Hepatocyte (in vitro differentiated cells): ENCODE results near the gene CCR3. TPM values are rescaled to one million over a fixed set of nuclear protein-coding genes. Genes with fewer than 3 reads are reported as not detected.

Experiments
- DNase-seq: peaks from one replicate; pipeline ENCODE4 v3.0.0-alpha.2; 2016; ENCODE audit warnings: low spot score
- H2AFZ ChIP-seq: fragments of 200-600 bp; sonication (generic); 2 replicates; pipeline ENCODE4 v1.6.0; 2016; ENCODE audit warnings: antibody characterized with exemption, mild to moderate bottlenecking
- H3K27ac ChIP-seq: fragments of 200-600 bp; sonication (generic); 2 replicates; pipeline ENCODE4 v1.5.1; 2016; ENCODE audit warnings: mild to moderate bottlenecking
- H3K27me3 ChIP-seq: fragments of 200-600 bp; sonication (generic); 2 replicates; pipeline ENCODE4 v1.6.1; 2016
- H3K36me3 ChIP-seq: fragments of 200-600 bp; sonication (generic); replicated peaks from 2 replicates; pipeline ENCODE4 v1.5.1; 2016; ENCODE audit warnings: low read depth; ENCODE audit not compliant: insufficient read depth
- H3K4me1 ChIP-seq: fragments of 200-600 bp; sonication (generic); 2 replicates; pipeline ENCODE4 v1.5.1; 2016; ENCODE audit warnings: mild to moderate bottlenecking, moderate library complexity; ENCODE audit not compliant: insufficient read depth
- H3K4me2 ChIP-seq: fragments of 200-600 bp; sonication (generic); 2 replicates; pipeline ENCODE4 v1.6.0; 2016
- H3K4me3 ChIP-seq: fragments of 200-600 bp; sonication (generic); 2 replicates; pipeline ENCODE4 v1.5.1; 2016; ENCODE audit warnings: mild to moderate bottlenecking
- H3K79me2 ChIP-seq: fragments of 200-600 bp; sonication (generic); 2 replicates; pipeline ENCODE4 v1.6.0; 2017; ENCODE audit warnings: mild to moderate bottlenecking
- H3K9me2 ChIP-seq: fragments of 200-600 bp; sonication (generic); replicated peaks from 2 replicates; pipeline ENCODE4 v1.6.0; 2017; ENCODE audit warnings: mild to moderate bottlenecking; ENCODE audit not compliant: insufficient read depth
- H3K9me3 ChIP-seq: fragments of 200-600 bp; sonication (generic); 2 replicates; pipeline ENCODE4 v1.5.1; 2016; ENCODE audit warnings: low read depth, mild to moderate bottlenecking
- H4K20me1 ChIP-seq: fragments of 200-600 bp; sonication (generic); 2 replicates; pipeline ENCODE4 v1.6.0; 2016; ENCODE audit warnings: mild to moderate bottlenecking; ENCODE audit not compliant: insufficient read depth, poor library complexity, severe bottlenecking
- CTCF ChIP-seq: fragments of 200-600 bp; sonication (generic); IDR thresholded peaks from 2 replicates; pipeline ENCODE4 v1.5.1; 2016; ENCODE audit warnings: antibody characterized with exemption, mild to moderate bottlenecking; ENCODE audit not compliant: poor library complexity
- EZH2 ChIP-seq: fragments of 200-600 bp; sonication (generic); IDR thresholded peaks from 2 replicates; pipeline ENCODE4 v1.6.1; 2016; ENCODE audit warnings: antibody characterized with exemption, mild to moderate bottlenecking, borderline replicate concordance
- EZH2phosphoT487 ChIP-seq: fragments of 200-600 bp; sonication (generic); IDR thresholded peaks from one replicate; pipeline ENCODE4 v1.6.1; 2018; ENCODE audit warnings: antibody characterized with exemption, mild to moderate bottlenecking, low read depth, moderate library complexity; ENCODE audit not compliant: unreplicated experiment, severe bottlenecking
- WGBS: methylation state at CpG from one replicate; pipeline ENCODE4 v1.1.6; 2016; ENCODE audit warnings: low lambda C conversion rate; ENCODE audit errors: missing lambda C conversion rate; 5-methylcytosine and 5-hydroxymethylcytosine counted together
- polyA plus RNA-seq: library from polyadenylated mRNA; unstranded; fragments of >200 nt; fragmentation: Nextera tagmentation; extraction: Ambion mirVana; gene quantifications from 2 replicates; pipeline ENCODE4 v1.2.1, GENCODE V29; 2016
- total RNA-seq: library from RNA; depleted of rRNA; stranded (reverse); fragments of >200 nt; gene quantifications from 2 replicates; pipeline ENCODE4 v1.2.3, GENCODE V29; 2014

CCR3 gene
- total and polyA plus RNA-seq, 2 experiments from 2014 or later = 0.12 TPM; not detected in 1

GRCh38 chr3:46209053-46209452, 33.2 kb upstream of the CCR3 start:
- no peak for DNase-seq
- TF ChIP-seq CTCF = no peak
- no peak for TF ChIP-seq EZH2
- no peak for TF ChIP-seq EZH2phosphoT487
- H3K9me2 ChIP-seq = no peaks in the 10 kb centered on the region
- no peaks in the 10 kb centered on the region for H4K20me1 ChIP-seq
- no peaks in the 10 kb centered on the region for H3K9me3 ChIP-seq
- 45% methylated on average over 2 of the region's 2 CpGs for WGBS
- H3K36me3 ChIP-seq = no peaks in the 10 kb centered on the region
- no peak overlapping the region for H3K27ac ChIP-seq
- no peaks in the 10 kb centered on the region for H3K79me2 ChIP-seq
- no peaks in the 10 kb centered on the region for H3K27me3 ChIP-seq
- H3K4me2 ChIP-seq = no peak overlapping the region
- H3K4me1 ChIP-seq = peaks cover 4% of the 10 kb centered on the region
- no peak overlapping the region for H2AFZ ChIP-seq
- H3K4me3 ChIP-seq = no peak overlapping the region

- Histone ChIP-seq H3K79me2 (no peaks in the 10 kb centered on the region), H3K27ac (no peak overlapping the region), H2AFZ (no peak overlapping the region), H3K4me2 (no peak overlapping the region), H3K27me3 (peaks cover 3% of the 10 kb centered on the region), H3K9me3 (no peaks in the 10 kb centered on the region), H4K20me1 (no peaks in the 10 kb centered on the region), H3K4me1 (peaks cover 4% of the 10 kb centered on the region), H3K36me3 (no peaks in the 10 kb centered on the region), H3K9me2 (no peaks in the 10 kb centered on the region), H3K4me3 (no peak overlapping the region)
- TF ChIP-seq EZH2 = no peak
- no peak for TF ChIP-seq EZH2phosphoT487
- no peak for TF ChIP-seq CTCF
- WGBS = 78% methylated on average over 3 of the region's 3 CpGs
- DNase-seq = no peak
These were observed 32.4 kb upstream of the CCR3 start for GRCh38 chr3:46209746-46210470.

GRCh38 chr3:46212101-46212500, 30.2 kb upstream of the CCR3 start:
- Histone ChIP-seq H3K4me3 (no peak overlapping the region), H3K27me3 (peaks cover 3% of the 10 kb centered on the region), H3K79me2 (no peaks in the 10 kb centered on the region), H3K9me2 (no peaks in the 10 kb centered on the region), H2AFZ (no peak overlapping the region), H3K4me2 (no peak overlapping the region), H4K20me1 (no peaks in the 10 kb centered on the region), H3K36me3 (no peaks in the 10 kb centered on the region), H3K9me3 (no peaks in the 10 kb centered on the region), H3K27ac (no peak overlapping the region), H3K4me1 (peaks cover 4% of the 10 kb centered on the region)
- TF ChIP-seq EZH2phosphoT487 (no peak), CTCF (no peak), EZH2 (no peak)
- WGBS = 86% methylated on average over 5 of the region's 6 CpGs
- no peak for DNase-seq
